Tibial nerve (tissue), 3 donors: ENCODE results near the gene KIF3B.
"Not testable (repeated sequence)": the region's sequence is repeated elsewhere in the genome, so short reads cannot be mapped to it uniquely, and the experiment has no call there.

Source experiments
- CTCF ChIP-seq, 5 experiments: fragments of 200-600 bp in 3 of 5; fragments of 450-650 bp in 2 of 5; sonication (generic) in 3 of 5; IDR thresholded peaks; one replicate each; pipeline ENCODE4 v1.5.1; 2016 to 2019; ENCODE audit warnings: antibody characterized with exemption in 5 of 5, mild to moderate bottlenecking in 3 of 5, moderate library complexity in 2 of 5
- POLR2A ChIP-seq, 2 donors: fragments of 450-650 bp; IDR thresholded peaks; one replicate each; pipeline ENCODE4 v1.6.1; 2017; ENCODE audit warnings: antibody characterized with exemption in 2 of 2, mild to moderate bottlenecking in 2 of 2, moderate library complexity in 2 of 2

GRCh38 chr20:32260973-32261372 lies 16.5 kb upstream of the KIF3B start:
- not testable (repeated sequence) for TF ChIP-seq CTCF, POLR2A (IDR thresholded peaks at IDR 0.05)
